MG63 (cell line): ENCODE measurements around the gene SLC22A5. TPM values are rescaled to one million over a fixed set of nuclear protein-coding genes. Genes with fewer than 3 reads are reported as not detected.

ENCODE experiments used
- DNase-seq: peaks from one replicate; pipeline ENCODE4 v3.0.0-alpha.2; 2020
- H3K27me3 ChIP-seq: fragments of 250-450 bp; sonication (Bioruptor Pico); 2 replicates; pipeline ENCODE4 v1.5.1; 2020; ENCODE audit warnings: mild to moderate bottlenecking, moderate library complexity
- H3K36me3 ChIP-seq: fragments of 250-450 bp; sonication (Bioruptor Pico); 2 replicates; pipeline ENCODE4 v1.5.1; 2020; ENCODE audit warnings: mild to moderate bottlenecking, moderate library complexity
- H3K4me3 ChIP-seq: fragments of 250-450 bp; sonication (Bioruptor Pico); 2 replicates; pipeline ENCODE4 v1.5.1; 2020; ENCODE audit warnings: mild to moderate bottlenecking, moderate library complexity
- H3K9me3 ChIP-seq: fragments of 250-450 bp; sonication (Bioruptor Pico); 2 replicates; pipeline ENCODE4 v1.5.1; 2020; ENCODE audit warnings: mild to moderate bottlenecking, moderate library complexity
- total RNA-seq: library from RNA; depleted of rRNA; stranded (reverse); fragments of >200 nt; shearing (Covaris generic); gene quantifications from 2 replicates; pipeline ENCODE4 v1.2.3, GENCODE V29; 2014; ENCODE audit warnings: low replicate concordance

Gene SLC22A5
- total RNA-seq, 1 experiment from 2014 or later = 22.5 TPM

GRCh38 chr5:132358775-132359174 lies 10.7 kb upstream of the SLC22A5 start:
- no peak for DNase-seq
- Histone ChIP-seq H3K27me3 (no peaks in the 10 kb centered on the region), H3K4me3 (no peak overlapping the region), H3K36me3 (no peaks in the 10 kb centered on the region), H3K9me3 (no peaks in the 10 kb centered on the region)

GRCh38 chr5:132362086-132362485 lies 7.4 kb upstream of the SLC22A5 start:
- H3K36me3 ChIP-seq = no peaks in the 10 kb centered on the region
- no peaks in the 10 kb centered on the region for H3K9me3 ChIP-seq
- DNase-seq = no peak
- no peak overlapping the region for H3K4me3 ChIP-seq
- H3K27me3 ChIP-seq = no peaks in the 10 kb centered on the region

GRCh38 chr5:132363431-132364112 lies 5.9 kb upstream of the SLC22A5 start:
- Histone ChIP-seq H3K27me3 (no peaks in the 10 kb centered on the region), H3K9me3 (no peaks in the 10 kb centered on the region), H3K4me3 (no peak overlapping the region), H3K36me3 (no peaks in the 10 kb centered on the region)
- peak; percentile 86 for DNase-seq

GRCh38 chr5:132364319-132364718 lies 5.2 kb upstream of the SLC22A5 start:
- Histone ChIP-seq H3K9me3 (no peaks in the 10 kb centered on the region), H3K36me3 (no peaks in the 10 kb centered on the region), H3K4me3 (no peak overlapping the region), H3K27me3 (no peaks in the 10 kb centered on the region)
- peak; percentile 80 for DNase-seq

GRCh38 chr5:132365213-132365612 lies 4.3 kb upstream of the SLC22A5 start:
- Histone ChIP-seq H3K36me3 (no peaks in the 10 kb centered on the region), H3K9me3 (no peaks in the 10 kb centered on the region), H3K27me3 (no peaks in the 10 kb centered on the region), H3K4me3 (no peak overlapping the region)
- DNase-seq = peak; percentile 62

GRCh38 chr5:132368186-132368585 lies 1.3 kb upstream of the SLC22A5 start:
- peaks cover 10% of the 10 kb centered on the region for H3K36me3 ChIP-seq
- no peaks in the 10 kb centered on the region; the same call in 1 of the 2 replicates for H3K27me3 ChIP-seq
- no peak for DNase-seq
- H3K9me3 ChIP-seq = no peaks in the 10 kb centered on the region
- H3K4me3 ChIP-seq = no peak overlapping the region

- no peak for DNase-seq
- H3K27me3 ChIP-seq = no peaks in the 10 kb centered on the region; the same call in 1 of the 2 replicates
Measured at GRCh38 chr5:132369007-132369473, 470 bp upstream of the SLC22A5 start.

GRCh38 chr5:132370181-132370970 lies 866 bp downstream of the SLC22A5 start:
- no peak for DNase-seq
- H3K4me3 ChIP-seq = peak overlapping the region; percentile 62
- peaks cover 10% of the 10 kb centered on the region for H3K36me3 ChIP-seq
- H3K9me3 ChIP-seq = no peaks in the 10 kb centered on the region
- H3K27me3 ChIP-seq = no peaks in the 10 kb centered on the region; the same call in 1 of the 2 replicates

More at GRCh38 chr5:132369007-132369473, 470 bp upstream of the SLC22A5 start:
- H3K4me3 ChIP-seq = peak overlapping the region; percentile 62
- peaks cover 10% of the 10 kb centered on the region for H3K36me3 ChIP-seq
- H3K9me3 ChIP-seq = no peaks in the 10 kb centered on the region

- no peaks in the 10 kb centered on the region; the same call in 1 of the 2 replicates for H3K27me3 ChIP-seq
- H3K36me3 ChIP-seq = peaks cover 10% of the 10 kb centered on the region
- DNase-seq = no peak
- H3K4me3 ChIP-seq = peak overlapping the region; percentile 62; the same call in 1 of the 2 replicates
- H3K9me3 ChIP-seq = no peaks in the 10 kb centered on the region
Measured at GRCh38 chr5:132370971-132371602, 1.6 kb downstream of the SLC22A5 start.

- peaks cover 10% of the 10 kb centered on the region for H3K36me3 ChIP-seq
- no peaks in the 10 kb centered on the region for H3K9me3 ChIP-seq
- no peak for DNase-seq
- H3K4me3 ChIP-seq = no peak overlapping the region
- no peaks in the 10 kb centered on the region; the same call in 1 of the 2 replicates for H3K27me3 ChIP-seq
Measured at GRCh38 chr5:132371603-132371994, 2.1 kb downstream of the SLC22A5 start.

GRCh38 chr5:132372127-132372526 lies 2.6 kb downstream of the SLC22A5 start:
- Histone ChIP-seq H3K9me3 (no peaks in the 10 kb centered on the region), H3K27me3 (no peaks in the 10 kb centered on the region; the same call in 1 of the 2 replicates), H3K4me3 (no peak overlapping the region), H3K36me3 (peaks cover 10% of the 10 kb centered on the region)
- DNase-seq = no peak

GRCh38 chr5:132372542-132372941 lies 3.0 kb downstream of the SLC22A5 start:
- no peak for DNase-seq
- no peak overlapping the region for H3K4me3 ChIP-seq
- no peaks in the 10 kb centered on the region; the same call in 1 of the 2 replicates for H3K27me3 ChIP-seq
- peaks cover 10% of the 10 kb centered on the region for H3K36me3 ChIP-seq
- no peaks in the 10 kb centered on the region for H3K9me3 ChIP-seq

- no peaks in the 10 kb centered on the region; the same call in 1 of the 2 replicates for H3K27me3 ChIP-seq
Measured at GRCh38 chr5:132375957-132376356, 6.4 kb downstream of the SLC22A5 start.

GRCh38 chr5:132376694-132377641 lies 7.5 kb downstream of the SLC22A5 start:
- H3K4me3 ChIP-seq = no peak overlapping the region
- H3K9me3 ChIP-seq = no peaks in the 10 kb centered on the region
- no peaks in the 10 kb centered on the region for H3K27me3 ChIP-seq
- peaks cover 15% of the 10 kb centered on the region for H3K36me3 ChIP-seq
- no peak for DNase-seq

More at GRCh38 chr5:132375957-132376356, 6.4 kb downstream of the SLC22A5 start:
- H3K4me3 ChIP-seq = no peak overlapping the region
- H3K9me3 ChIP-seq = no peaks in the 10 kb centered on the region
- peaks cover 15% of the 10 kb centered on the region for H3K36me3 ChIP-seq
- DNase-seq = no peak

GRCh38 chr5:132377738-132378137 lies 8.2 kb downstream of the SLC22A5 start:
- no peaks in the 10 kb centered on the region for H3K27me3 ChIP-seq
- DNase-seq = no peak
- H3K9me3 ChIP-seq = no peaks in the 10 kb centered on the region
- no peak overlapping the region for H3K4me3 ChIP-seq
- peaks cover 8% of the 10 kb centered on the region for H3K36me3 ChIP-seq

GRCh38 chr5:132378580-132378979 lies 9.1 kb downstream of the SLC22A5 start:
- peaks cover 6% of the 10 kb centered on the region for H3K36me3 ChIP-seq
- H3K9me3 ChIP-seq = no peaks in the 10 kb centered on the region
- H3K27me3 ChIP-seq = no peaks in the 10 kb centered on the region
- no peak for DNase-seq
- no peak overlapping the region for H3K4me3 ChIP-seq
